ENCODE measurements around the gene MICAL3.
"Not testable (repeated sequence)": the region's sequence is repeated elsewhere in the genome, so short reads cannot be mapped to it uniquely, and the experiment has no call there.

Gene MICAL3

GRCh38 chr22:18045794-18046193 is 21.4 kb upstream of the MICAL3 start:
- Histone ChIP-seq H3K9ac (ENCODE audit: low read length in 2 of 2) (no peak overlapping the region), H3K4me3 (ENCODE audit: low read length in 2 of 2) (no peak overlapping the region), H3K27me3 (ENCODE audit: control insufficient read depth in 1 of 2, insufficient read depth in 2 of 2, low read length in 2 of 2) (no peaks in the 10 kb centered on the region), H3K9me3 (ENCODE audit: control insufficient read depth in 2 of 2, low read length in 2 of 2) (no peaks in the 10 kb centered on the region), H3K36me3 (ENCODE audit: control insufficient read depth in 2 of 2, insufficient read depth in 2 of 2, low read length in 2 of 2) (no peaks in the 10 kb centered on the region), H3K27ac (ENCODE audit: low read length) (peak overlapping the region; percentile 66), H3K4me1 (ENCODE audit: control insufficient read depth, insufficient read depth, low read length) (peaks cover 32% of the 10 kb centered on the region)

GRCh38 chr22:18044548-18045271 is 20.3 kb upstream of the MICAL3 start:
- no peaks in the 10 kb centered on the region for H3K36me3 ChIP-seq (ENCODE audit: control insufficient read depth in 2 of 2, insufficient read depth in 2 of 2, low read length in 2 of 2)
- no peaks in the 10 kb centered on the region for H3K9me3 ChIP-seq (ENCODE audit: control insufficient read depth in 2 of 2, low read length in 2 of 2)
- H3K4me3 ChIP-seq (ENCODE audit: low read length in 2 of 2): no peak overlapping the region
- peaks cover 24% of the 10 kb centered on the region for H3K4me1 ChIP-seq (ENCODE audit: control insufficient read depth, insufficient read depth, low read length)
- peak overlapping the region; percentile 44 to 66 for H3K9ac ChIP-seq (ENCODE audit: low read length in 2 of 2)
- no peaks in the 10 kb centered on the region for H3K27me3 ChIP-seq (ENCODE audit: control insufficient read depth in 1 of 2, insufficient read depth in 2 of 2, low read length in 2 of 2)
- peak overlapping the region; percentile 66 for H3K27ac ChIP-seq (ENCODE audit: low read length)

- Histone ChIP-seq H3K27me3 (ENCODE audit: control insufficient read depth in 1 of 2, insufficient read depth in 2 of 2, low read length in 2 of 2) (no peaks in the 10 kb centered on the region), H3K36me3 (ENCODE audit: control insufficient read depth in 2 of 2, insufficient read depth in 2 of 2, low read length in 2 of 2) (no peaks in the 10 kb centered on the region), H3K27ac (ENCODE audit: low read length) (no peak overlapping the region), H3K4me1 (ENCODE audit: control insufficient read depth, insufficient read depth, low read length) (peaks cover 17% of the 10 kb centered on the region), H3K9ac (ENCODE audit: low read length in 2 of 2) (no peak overlapping the region), H3K4me3 (ENCODE audit: low read length in 2 of 2) (no peak overlapping the region), H3K9me3 (ENCODE audit: control insufficient read depth in 2 of 2, low read length in 2 of 2) (no peaks in the 10 kb centered on the region)
Measured at GRCh38 chr22:18042685-18043084, 18.3 kb upstream of the MICAL3 start.

DNA sequence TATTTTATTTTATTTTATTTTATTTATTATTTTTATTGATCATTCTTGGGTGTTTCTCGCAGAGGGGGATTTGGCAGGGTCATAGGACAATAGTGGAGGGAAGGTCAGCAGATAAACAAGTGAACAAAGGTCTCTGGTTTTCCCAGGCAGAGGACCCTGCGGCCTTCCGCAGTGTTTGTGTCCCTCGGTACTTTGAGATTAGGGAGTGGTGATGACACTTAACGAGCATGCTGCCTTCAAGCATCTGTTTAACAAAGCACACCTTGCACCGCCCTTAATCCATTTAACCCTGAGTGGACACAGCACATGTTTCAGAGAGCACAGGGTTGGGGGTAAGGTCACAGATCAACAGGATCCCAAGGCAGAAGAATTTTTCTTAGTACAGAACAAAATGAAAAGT is 16.5 kb upstream of the MICAL3 start:
- not testable (repeated sequence) for H3K9me3 ChIP-seq (ENCODE audit: control insufficient read depth in 2 of 2, low read length in 2 of 2); H3K27ac ChIP-seq (ENCODE audit: low read length); H3K36me3 ChIP-seq (ENCODE audit: control insufficient read depth in 2 of 2, insufficient read depth in 2 of 2, low read length in 2 of 2); H3K27me3 ChIP-seq (ENCODE audit: control insufficient read depth in 1 of 2, insufficient read depth in 2 of 2, low read length in 2 of 2); H3K4me3 ChIP-seq (ENCODE audit: low read length in 2 of 2); H3K9ac ChIP-seq (ENCODE audit: low read length in 2 of 2)
- H3K4me1 ChIP-seq (ENCODE audit: control insufficient read depth, insufficient read depth, low read length): peaks cover 17% of the 10 kb centered on the region

- Histone ChIP-seq H3K36me3 (ENCODE audit: control insufficient read depth in 2 of 2, insufficient read depth in 2 of 2, low read length in 2 of 2) (no peaks in the 10 kb centered on the region), H3K27me3 (ENCODE audit: control insufficient read depth in 1 of 2, insufficient read depth in 2 of 2, low read length in 2 of 2) (no peaks in the 10 kb centered on the region), H3K9ac (ENCODE audit: low read length in 2 of 2) (no peak overlapping the region), H3K27ac (ENCODE audit: low read length) (no peak overlapping the region), H3K4me1 (ENCODE audit: control insufficient read depth, insufficient read depth, low read length) (peaks cover 28% of the 10 kb centered on the region), H3K9me3 (ENCODE audit: control insufficient read depth in 2 of 2, low read length in 2 of 2) (no peaks in the 10 kb centered on the region), H3K4me3 (ENCODE audit: low read length in 2 of 2) (no peak overlapping the region)
Measured at GRCh38 chr22:18035751-18036150, 11.4 kb upstream of the MICAL3 start.

DNA sequence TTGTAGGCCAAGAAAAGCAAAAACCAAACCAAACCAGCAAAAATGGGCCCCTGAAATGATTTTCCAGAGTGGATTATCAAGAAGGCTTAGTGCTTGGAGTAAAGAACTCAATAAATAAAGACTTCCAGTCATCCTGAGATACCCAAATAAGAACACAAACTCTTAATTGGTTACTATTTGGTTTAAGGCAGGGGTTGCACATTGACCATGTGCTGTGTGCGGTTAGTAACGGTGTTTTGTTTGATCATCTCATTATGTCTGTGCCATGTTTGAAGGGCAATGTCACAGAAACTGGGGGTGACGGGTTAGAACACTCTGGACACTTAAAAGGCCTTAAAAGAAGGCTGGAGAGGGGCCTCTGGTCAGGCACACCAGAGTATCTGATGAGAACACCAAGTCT is 9.7 kb upstream of the MICAL3 start:
- peak overlapping the region in 1 of 2 donors; percentile 5 for H3K9ac ChIP-seq (ENCODE audit: low read length in 2 of 2)
- no peaks in the 10 kb centered on the region for H3K9me3 ChIP-seq (ENCODE audit: control insufficient read depth in 2 of 2, low read length in 2 of 2)
- H3K4me1 ChIP-seq (ENCODE audit: control insufficient read depth, insufficient read depth, low read length): peaks cover 28% of the 10 kb centered on the region
- H3K27ac ChIP-seq (ENCODE audit: low read length): peak overlapping the region; percentile 60
- no peaks in the 10 kb centered on the region for H3K36me3 ChIP-seq (ENCODE audit: control insufficient read depth in 2 of 2, insufficient read depth in 2 of 2, low read length in 2 of 2)
- no peaks in the 10 kb centered on the region for H3K27me3 ChIP-seq (ENCODE audit: control insufficient read depth in 1 of 2, insufficient read depth in 2 of 2, low read length in 2 of 2)
- no peak overlapping the region for H3K4me3 ChIP-seq (ENCODE audit: low read length in 2 of 2)

- peak overlapping the region in 1 of 2 donors; percentile 8 for H3K4me3 ChIP-seq (ENCODE audit: low read length in 2 of 2)
- no peaks in the 10 kb centered on the region for H3K36me3 ChIP-seq (ENCODE audit: control insufficient read depth in 2 of 2, insufficient read depth in 2 of 2, low read length in 2 of 2)
- H3K9ac ChIP-seq (ENCODE audit: low read length in 2 of 2): peak overlapping the region in 1 of 2 donors; percentile 5
- no peaks in the 10 kb centered on the region for H3K9me3 ChIP-seq (ENCODE audit: control insufficient read depth in 2 of 2, low read length in 2 of 2)
- H3K27ac ChIP-seq (ENCODE audit: low read length): peak overlapping the region; percentile 60
- H3K27me3 ChIP-seq (ENCODE audit: control insufficient read depth in 1 of 2, insufficient read depth in 2 of 2, low read length in 2 of 2): no peaks in the 10 kb centered on the region
- H3K4me1 ChIP-seq (ENCODE audit: control insufficient read depth, insufficient read depth, low read length): peaks cover 28% of the 10 kb centered on the region
Measured at GRCh38 chr22:18033204-18033998, 9.0 kb upstream of the MICAL3 start.

GRCh38 chr22:18032455-18033101 is 8.2 kb upstream of the MICAL3 start:
- H3K4me1 ChIP-seq (ENCODE audit: control insufficient read depth, insufficient read depth, low read length): peaks cover 28% of the 10 kb centered on the region
- no peaks in the 10 kb centered on the region for H3K36me3 ChIP-seq (ENCODE audit: control insufficient read depth in 2 of 2, insufficient read depth in 2 of 2, low read length in 2 of 2)
- H3K9me3 ChIP-seq (ENCODE audit: control insufficient read depth in 2 of 2, low read length in 2 of 2): no peaks in the 10 kb centered on the region
- H3K27me3 ChIP-seq (ENCODE audit: control insufficient read depth in 1 of 2, insufficient read depth in 2 of 2, low read length in 2 of 2): no peaks in the 10 kb centered on the region
- H3K9ac ChIP-seq (ENCODE audit: low read length in 2 of 2): peak overlapping the region; percentile 47 to 50
- H3K4me3 ChIP-seq (ENCODE audit: low read length in 2 of 2): peak overlapping the region in 1 of 2 donors; percentile 3
- H3K27ac ChIP-seq (ENCODE audit: low read length): peak overlapping the region; percentile 73

- no peaks in the 10 kb centered on the region for H3K9me3 ChIP-seq (ENCODE audit: control insufficient read depth in 2 of 2, low read length in 2 of 2)
- H3K4me1 ChIP-seq (ENCODE audit: control insufficient read depth, insufficient read depth, low read length): peaks cover 28% of the 10 kb centered on the region
- no peaks in the 10 kb centered on the region for H3K36me3 ChIP-seq (ENCODE audit: control insufficient read depth in 2 of 2, insufficient read depth in 2 of 2, low read length in 2 of 2)
- peak overlapping the region; percentile 73 for H3K27ac ChIP-seq (ENCODE audit: low read length)
- no peaks in the 10 kb centered on the region for H3K27me3 ChIP-seq (ENCODE audit: control insufficient read depth in 1 of 2, insufficient read depth in 2 of 2, low read length in 2 of 2)
- H3K9ac ChIP-seq (ENCODE audit: low read length in 2 of 2): peak overlapping the region; percentile 47 to 50
- H3K4me3 ChIP-seq (ENCODE audit: low read length in 2 of 2): peak overlapping the region in 1 of 2 donors; percentile 29
Measured at GRCh38 chr22:18031695-18032454, 7.5 kb upstream of the MICAL3 start.

DNA sequence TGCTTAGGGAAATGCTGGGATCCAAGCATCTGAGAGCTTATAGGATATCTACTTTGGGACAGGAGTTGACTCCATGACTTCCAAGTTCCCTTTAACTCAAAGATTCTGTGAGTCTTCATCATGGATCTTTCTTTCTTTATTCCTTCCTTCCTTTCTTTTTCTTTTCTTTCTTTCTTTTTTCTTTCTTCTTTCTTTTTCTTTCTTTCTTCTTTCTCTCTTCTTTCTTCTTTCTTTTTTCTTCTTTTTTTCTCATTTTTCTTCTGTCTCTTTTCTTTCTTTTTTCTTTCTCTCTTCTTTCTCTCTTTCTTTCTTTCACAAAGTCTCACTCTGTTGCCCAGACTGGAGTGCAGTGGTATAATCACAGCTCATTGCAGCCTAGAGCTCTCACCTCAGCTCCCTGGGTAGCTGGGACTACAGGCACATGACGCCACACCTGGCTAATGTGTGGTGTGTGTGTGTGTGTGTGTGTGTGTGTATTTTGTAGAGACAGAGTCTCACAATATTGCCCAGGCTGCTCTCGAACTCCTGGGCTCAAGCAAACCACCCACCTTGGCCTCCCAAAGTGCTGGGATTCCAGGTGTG is 5.4 kb upstream of the MICAL3 start:
- peaks cover 35% of the 10 kb centered on the region for H3K4me1 ChIP-seq (ENCODE audit: control insufficient read depth, insufficient read depth, low read length)
- H3K27ac ChIP-seq (ENCODE audit: low read length): no peak overlapping the region
- H3K9ac ChIP-seq (ENCODE audit: low read length in 2 of 2): no peak overlapping the region
- H3K4me3 ChIP-seq (ENCODE audit: low read length in 2 of 2): no peak overlapping the region
- H3K36me3 ChIP-seq (ENCODE audit: control insufficient read depth in 2 of 2, insufficient read depth in 2 of 2, low read length in 2 of 2): no peaks in the 10 kb centered on the region
- H3K9me3 ChIP-seq (ENCODE audit: control insufficient read depth in 2 of 2, low read length in 2 of 2): no peaks in the 10 kb centered on the region
- H3K27me3 ChIP-seq (ENCODE audit: control insufficient read depth in 1 of 2, insufficient read depth in 2 of 2, low read length in 2 of 2): no peaks in the 10 kb centered on the region
